GM10248 (cell line): Measurements from ENCODE around the gene CUX1.
A peak's percentile ranks its signal among the peaks of the same experiment; 100 is the strongest.

Experiments used
- CTCF ChIA-PET: fragments of 300-600 bp; sonication (Branson Sonifier 250); formaldehyde crosslinking; extraction: SDS; loops from one replicate; lab custom pipeline; 2021; ENCODE audit warnings: antibody characterized with exemption; lab: Yijun Ruan, JAX
- POLR2A ChIA-PET: fragments of 350-650 bp; sonication (Branson Sonifier 250); formaldehyde crosslinking; extraction: SDS; loops from one replicate; lab custom pipeline; 2020; ENCODE audit warnings: antibody characterized with exemption; lab: Yijun Ruan, JAX
- DNase-seq: peaks from one replicate; pipeline ENCODE4 v3.0.0; 2012; ENCODE audit errors: extremely low spot score
- CTCF ChIP-seq: IDR thresholded peaks from 2 replicates; pipeline ENCODE4 v1.5.1; 2012; ENCODE audit warnings: mild to moderate bottlenecking, low read depth; ENCODE audit errors: extremely low read depth, missing control alignments, control extremely low read depth

Gene CUX1

GRCh38 chr7:102286237-102287110 is 469.0 kb downstream of the CUX1 start, which contains the start of gene SH2B2:
Gene SH2B2, plus strand, starts transcription at chr7:102286868. Its CDS starts 13,683 bp downstream, at chr7:102300551.
- CTCF ChIA-PET = interaction anchor here (1.6 kb wide), 3 partner anchors 7 to 102 kb away, joined by 3 to 8 read pairs (median 7); no protein-coding TSS in a partner anchor
- POLR2A ChIA-PET = interaction anchor here (1.4 kb wide), 1 partner anchor 15 kb away, joined by 4 read pairs; no protein-coding TSS in a partner anchor
- DNase-seq = peak; percentile 85
- no peak for TF ChIP-seq CTCF

- ChIA-PET CTCF (interaction anchor here (0.8 to 4.4 kb wide), 9 partner anchors 8 to 163 kb away, joined by 3 to 23 read pairs (median 4); partner anchors contain the start of gene PRKRIP1), POLR2A (interaction anchor here (0.9 to 1.4 kb wide), 2 partner anchors 9 to 15 kb away, joined by 3 to 4 read pairs; no protein-coding TSS in a partner anchor)
- DNase-seq = no peak
- no peak for TF ChIP-seq CTCF
Observed at GRCh38 chr7:102287111-102287980, 469.9 kb downstream of the CUX1 start.

- DNase-seq = no peak
- CTCF ChIA-PET = interaction anchor here (0.8 to 4.4 kb wide), 9 partner anchors 8 to 163 kb away, joined by 3 to 23 read pairs (median 4); partner anchors contain the start of gene PRKRIP1
- TF ChIP-seq CTCF = no peak
Observed at GRCh38 chr7:102287981-102288278, 470.5 kb downstream of the CUX1 start.

GRCh38 chr7:102288285-102288930 is 471.0 kb downstream of the CUX1 start:
- ChIA-PET CTCF (interaction anchor here (0.8 to 4.4 kb wide), 11 partner anchors 8 to 162 kb away, joined by 3 to 23 read pairs (median 5); partner anchors contain the start of gene PRKRIP1), POLR2A (interaction anchor here (0.9 to 1.4 kb wide), 2 partner anchors 8 to 13 kb away, joined by 3 to 4 read pairs; no protein-coding TSS in a partner anchor)
- no peak for DNase-seq
- peak; percentile 55 for TF ChIP-seq CTCF

More at GRCh38 chr7:102287981-102288278, 470.5 kb downstream of the CUX1 start:
- POLR2A ChIA-PET = interaction anchor here (0.9 to 1.4 kb wide), 2 partner anchors 9 to 14 kb away, joined by 3 to 4 read pairs; no protein-coding TSS in a partner anchor

- DNase-seq = no peak
- POLR2A ChIA-PET = interaction anchor here (1.0 kb wide), 1 partner anchor 18 kb away, joined by 3 read pairs; no protein-coding TSS in a partner anchor
- no peak for TF ChIP-seq CTCF
- CTCF ChIA-PET = interaction anchor here (1.4 to 4.4 kb wide), 5 partner anchors 9 to 137 kb away, joined by 4 to 23 read pairs (median 6); no protein-coding TSS in a partner anchor
Observed at GRCh38 chr7:102289057-102289456, 471.6 kb downstream of the CUX1 start.
